GM10847 (cell line): ENCODE measurements around the gene H2AZ2.

ENCODE experiments used
- POLR2A ChIP-seq: IDR thresholded peaks from 2 replicates; pipeline ENCODE4 v1.6.1; 2011; ENCODE audit not compliant: insufficient read length; ENCODE audit errors: extremely low read depth

The H2AZ2 gene

GRCh38 chr7:44845451-44845850 is 2.4 kb downstream of the H2AZ2 start:
- no peak for TF ChIP-seq POLR2A

GRCh38 chr7:44838751-44839150 is 9.1 kb downstream of the H2AZ2 start:
- no peak for TF ChIP-seq POLR2A

DNA sequence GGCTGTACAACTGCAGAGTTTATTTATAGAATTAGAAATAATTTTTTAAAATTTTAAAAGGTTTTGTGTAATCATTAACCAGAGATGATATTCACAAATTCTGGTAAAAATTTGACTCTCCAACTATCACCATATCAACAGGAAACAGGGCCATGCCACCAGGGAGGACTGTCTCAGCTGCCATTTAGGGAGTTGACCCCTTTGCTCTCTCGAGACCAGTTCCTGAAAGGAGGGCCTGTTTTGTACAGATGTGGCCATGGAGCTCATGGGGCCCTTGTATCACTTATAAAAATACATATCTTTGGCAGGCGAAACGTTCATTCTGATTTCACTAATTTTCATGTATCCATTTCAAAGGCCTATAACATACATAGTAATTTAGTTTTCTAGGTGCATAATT is 20.3 kb downstream of the H2AZ2 start:
- no peak for TF ChIP-seq POLR2A

DNA sequence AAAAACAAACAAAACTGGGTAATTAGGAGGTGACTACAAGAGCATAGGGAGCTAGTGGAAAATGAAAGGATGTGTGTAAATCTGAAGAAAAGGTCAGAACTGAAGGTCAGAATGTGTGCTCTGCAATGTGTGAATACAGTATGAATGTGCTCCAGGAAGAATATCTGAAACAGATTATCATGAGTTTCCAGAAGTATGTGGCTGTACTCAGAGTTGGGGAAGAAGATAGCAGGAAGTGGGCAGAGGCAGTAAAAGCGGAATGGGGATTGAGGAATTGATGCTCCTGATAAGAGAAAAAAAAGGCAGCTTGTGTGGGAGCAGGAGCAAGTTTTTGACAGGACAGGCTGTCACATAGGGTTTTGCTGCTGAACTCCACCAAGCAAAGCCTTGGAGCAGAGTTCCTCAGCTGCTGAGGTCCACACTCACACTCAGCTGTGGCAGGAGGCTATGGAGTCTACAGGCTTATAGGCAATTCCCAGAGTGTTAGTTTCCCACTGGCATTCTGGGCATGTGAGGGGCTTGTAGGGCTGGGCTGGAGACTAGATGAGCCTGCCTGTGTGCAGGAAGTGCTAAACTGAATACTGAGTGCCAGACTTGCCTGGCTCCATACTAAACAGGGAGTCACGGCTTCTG is 22.9 kb downstream of the H2AZ2 start:
- TF ChIP-seq POLR2A, result no peak

DNA sequence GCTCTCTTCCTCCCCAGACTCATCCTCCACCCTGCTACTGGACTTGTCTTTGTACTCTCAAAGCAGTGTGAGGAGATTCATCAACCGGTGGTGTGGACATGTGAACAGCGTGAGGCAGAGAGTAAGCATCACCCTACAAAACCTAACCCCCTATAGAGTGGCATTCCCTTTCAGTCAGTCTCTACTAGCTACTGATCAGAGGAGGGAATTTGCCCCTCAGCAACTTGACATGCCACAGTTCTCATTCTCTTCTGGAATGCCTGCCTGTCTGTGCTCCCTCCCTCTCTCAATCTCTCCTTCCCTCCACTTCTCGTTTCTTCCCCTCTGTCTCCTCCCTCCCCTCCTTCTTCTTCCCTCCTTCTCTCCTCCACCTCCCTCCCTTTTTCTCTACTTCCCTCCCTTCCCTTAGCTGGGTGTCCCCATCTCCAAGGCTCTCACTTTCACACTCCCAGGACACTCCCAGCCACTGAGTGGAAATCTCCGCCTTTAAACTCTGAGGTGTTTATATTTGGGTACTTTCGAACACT is 24.6 kb downstream of the H2AZ2 start:
- TF ChIP-seq POLR2A, result no peak

DNA sequence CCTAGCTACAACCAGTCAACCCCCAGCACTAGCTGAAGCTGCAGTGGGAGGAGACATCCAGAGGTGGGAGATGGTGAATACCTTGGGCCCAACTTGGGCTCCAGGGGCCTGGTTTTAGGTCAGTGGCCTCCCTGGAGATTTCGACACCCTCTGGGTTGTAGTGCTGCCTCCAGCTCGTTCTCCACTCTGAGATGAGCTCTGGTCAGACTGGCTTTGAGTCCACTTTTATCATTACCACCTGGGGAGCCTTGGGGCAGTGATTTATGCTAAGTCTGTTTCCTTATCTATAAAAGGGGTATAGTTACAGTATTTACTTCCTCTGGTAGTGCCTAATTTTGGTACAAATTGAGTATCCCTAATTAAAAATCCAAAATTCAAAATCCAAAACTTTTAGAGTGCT is 28.6 kb downstream of the H2AZ2 start:
- TF ChIP-seq POLR2A, result no peak

GRCh38 chr7:44814919-44815318 is 33.0 kb downstream of the H2AZ2 start:
- no peak for TF ChIP-seq POLR2A

DNA sequence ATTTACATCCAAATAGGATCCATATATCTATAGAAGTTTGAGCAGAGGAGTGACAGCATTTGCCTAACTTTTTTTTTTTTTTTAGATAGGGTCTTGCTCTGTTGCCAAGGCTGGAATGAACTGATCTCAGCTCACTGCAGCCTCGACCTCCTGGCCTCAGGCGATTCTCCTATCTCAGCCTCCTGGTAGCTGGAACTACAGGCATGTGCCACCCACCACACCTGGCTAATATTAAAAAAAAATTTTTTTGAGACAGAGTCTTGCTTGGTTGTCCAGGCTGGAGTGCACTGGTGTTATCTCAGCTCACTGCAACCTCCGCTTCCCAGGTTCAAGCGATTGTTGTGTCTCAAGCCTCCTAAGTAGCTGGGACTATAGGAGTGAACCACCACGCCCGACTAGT is 36.3 kb downstream of the H2AZ2 start:
- no peak for TF ChIP-seq POLR2A

DNA sequence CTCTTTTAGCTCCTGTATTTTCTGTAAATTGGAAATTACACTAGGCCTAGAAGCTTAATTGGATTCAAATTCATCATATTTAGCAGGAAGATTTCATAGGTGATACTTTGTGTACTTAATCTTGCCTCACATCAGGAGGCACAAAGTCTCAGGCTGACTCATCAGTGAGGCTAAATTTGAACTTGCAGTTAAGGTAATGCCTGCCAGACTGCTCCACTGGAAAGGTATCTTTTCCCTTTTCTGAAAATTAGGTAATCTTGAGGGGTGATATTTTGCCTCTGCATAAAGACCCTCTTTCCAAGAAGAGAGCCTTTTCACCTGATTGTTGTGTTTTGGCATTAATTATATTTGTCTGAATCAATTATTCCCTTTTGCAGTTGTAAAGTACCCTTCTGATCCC is 36.8 kb downstream of the H2AZ2 start:
- no peak for TF ChIP-seq POLR2A

- no peak for TF ChIP-seq POLR2A
Observed at GRCh38 chr7:44808914-44809393, 38.9 kb downstream of the H2AZ2 start.

DNA sequence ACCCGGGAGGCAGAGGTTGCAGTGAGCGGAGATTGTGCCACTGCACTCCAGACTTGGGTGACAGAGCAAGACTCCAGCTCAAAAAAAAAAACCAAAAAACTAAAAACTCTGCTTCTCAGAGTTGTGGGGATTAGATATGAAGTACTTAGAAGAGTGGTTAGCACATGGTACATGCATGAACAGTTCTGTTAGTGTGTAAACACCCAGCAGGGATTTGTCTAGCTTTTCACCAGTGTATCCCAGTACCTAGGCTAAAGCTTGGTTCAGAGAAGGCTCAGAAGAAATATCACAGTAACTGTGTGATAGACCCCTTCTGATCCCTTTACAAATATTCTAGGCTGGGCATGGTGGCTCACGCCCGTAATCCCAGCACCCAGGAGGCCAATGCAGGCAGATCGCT is 41.9 kb downstream of the H2AZ2 start:
- no peak for TF ChIP-seq POLR2A

- no peak for TF ChIP-seq POLR2A
Observed at GRCh38 chr7:44802418-44803025, 45.4 kb downstream of the H2AZ2 start.

- TF ChIP-seq POLR2A, result no peak
Observed at GRCh38 chr7:44801890-44802289, 46.0 kb downstream of the H2AZ2 start.

- TF ChIP-seq POLR2A, result no peak
Observed at GRCh38 chr7:44799939-44800338, 47.9 kb downstream of the H2AZ2 start.

GRCh38 chr7:44798649-44799305 is 49.1 kb downstream of the H2AZ2 start:
- no peak for TF ChIP-seq POLR2A
